Measurements from ENCODE around the gene RAI1.

The RAI1 gene

GRCh38 chr17:17698371-17698770 lies 17.1 kb downstream of the RAI1 start:
- DNase-seq, result no peak

DNA sequence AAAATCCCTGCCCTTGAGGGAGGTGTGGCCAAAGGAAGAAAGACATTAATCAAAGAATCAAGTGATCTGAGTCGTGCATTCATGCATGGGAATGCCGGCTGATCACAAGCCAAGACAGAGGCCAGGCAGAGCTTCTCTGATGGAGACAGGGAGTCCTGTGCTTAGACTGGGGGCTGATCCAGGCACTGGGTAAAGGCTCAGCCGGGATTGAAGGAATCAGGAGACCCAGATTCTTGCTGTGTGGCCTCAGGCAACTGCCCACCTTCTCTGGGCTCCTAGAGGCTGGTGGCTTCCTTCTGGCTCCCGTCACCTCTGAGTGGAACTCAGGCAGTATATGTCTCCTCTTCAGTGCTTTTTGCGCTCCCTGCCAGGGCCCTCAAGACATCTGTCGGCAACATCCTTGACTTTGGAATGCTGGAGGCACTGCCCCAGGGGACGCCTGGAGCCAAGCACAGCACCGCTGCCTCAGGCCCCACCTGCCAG lies 17.7 kb downstream of the RAI1 start:
- peak; percentile 52 for DNase-seq

- no peak for DNase-seq
Measured at GRCh38 chr17:17699491-17699890, 18.2 kb downstream of the RAI1 start.

GRCh38 chr17:17700251-17700969 lies 19.2 kb downstream of the RAI1 start:
- DNase-seq, result peak; percentile 69

- DNase-seq, result no peak
Measured at GRCh38 chr17:17701112-17701511, 19.9 kb downstream of the RAI1 start.

DNA sequence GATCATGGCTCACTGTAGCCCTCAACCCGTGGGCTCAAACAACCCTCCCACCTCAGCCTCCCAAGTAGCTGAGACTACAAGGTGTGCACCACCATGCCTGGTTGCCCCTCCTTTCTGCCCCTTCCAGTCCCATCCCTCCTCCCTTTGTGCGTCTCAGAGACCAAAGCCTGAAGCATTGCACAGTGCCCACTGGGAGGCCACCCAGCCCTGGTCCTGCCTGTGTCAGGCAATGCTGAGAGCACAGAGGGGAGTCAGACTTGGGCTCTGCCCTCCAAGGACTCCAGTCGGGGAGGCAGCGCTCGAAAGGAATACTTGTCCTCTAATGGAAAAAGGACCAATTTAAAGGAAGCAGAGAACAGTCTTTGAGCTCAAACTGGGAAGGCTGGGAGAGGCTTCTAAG lies 20.4 kb downstream of the RAI1 start:
- no peak for DNase-seq

DNA sequence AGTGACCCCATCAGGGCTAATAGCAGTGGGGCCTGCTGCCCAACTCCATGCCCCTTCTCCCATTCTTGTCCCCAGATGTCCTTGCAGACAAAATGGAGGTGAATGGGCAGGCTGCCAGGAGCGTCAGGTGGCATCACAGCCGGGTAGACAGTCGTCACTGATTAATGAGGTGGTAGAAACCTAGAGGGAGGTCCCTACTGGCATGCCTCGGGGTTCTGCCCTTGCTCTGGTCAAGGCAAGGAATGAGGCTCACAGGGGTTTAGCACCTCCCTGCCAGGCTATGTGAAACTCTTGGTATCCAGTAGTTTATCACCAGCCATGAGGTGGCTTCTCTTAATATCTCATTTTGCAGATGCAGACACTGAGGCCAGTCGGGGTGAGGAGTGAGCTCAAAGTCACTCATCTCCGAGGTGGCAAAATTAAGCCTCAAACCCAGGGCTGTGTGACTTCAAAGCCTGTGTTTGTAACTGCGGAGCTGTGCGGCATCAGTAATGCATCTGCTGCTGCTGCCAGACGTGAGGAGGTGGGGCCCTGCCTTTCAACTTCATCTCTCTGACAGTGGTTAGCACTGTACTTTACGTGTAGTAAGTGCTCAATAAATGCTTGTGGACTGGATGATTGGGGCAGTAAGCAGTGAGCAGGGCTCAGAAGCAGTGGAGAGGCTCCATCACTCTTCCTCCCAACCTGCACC lies 21.3 kb downstream of the RAI1 start:
- DNase-seq, result no peak

- no peak for DNase-seq
Measured at GRCh38 chr17:17703140-17703919, 22.1 kb downstream of the RAI1 start.

GRCh38 chr17:17704931-17705330 lies 23.7 kb downstream of the RAI1 start:
- no peak for DNase-seq

GRCh38 chr17:17706140-17707060 lies 25.1 kb downstream of the RAI1 start:
- DNase-seq, result no peak

GRCh38 chr17:17708295-17708694 lies 27.0 kb downstream of the RAI1 start:
- no peak for DNase-seq

DNA sequence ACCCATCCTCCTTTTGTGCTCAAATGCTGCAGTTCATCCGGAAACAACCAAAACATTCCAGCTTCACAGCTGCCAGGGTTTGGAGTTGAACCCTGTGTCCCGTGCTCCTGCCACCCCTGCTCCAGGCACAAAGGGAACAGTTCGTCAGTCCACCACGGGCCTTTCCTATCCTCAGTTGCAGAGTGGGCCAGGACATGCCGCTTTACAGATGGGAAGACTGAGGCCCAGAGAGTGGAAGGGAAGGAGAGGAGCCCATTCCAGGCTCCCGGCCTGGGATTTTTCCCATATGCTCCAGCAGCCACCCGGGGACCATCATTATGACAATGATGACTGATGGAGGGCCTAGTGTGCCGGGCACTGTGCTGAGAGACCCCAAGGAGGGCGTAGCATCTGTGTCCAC lies 27.6 kb downstream of the RAI1 start:
- DNase-seq, result no peak

- no peak for DNase-seq
Measured at GRCh38 chr17:17709815-17710321, 28.6 kb downstream of the RAI1 start.

- DNase-seq, result no peak
Measured at GRCh38 chr17:17710355-17710727, 29.1 kb downstream of the RAI1 start.

DNA sequence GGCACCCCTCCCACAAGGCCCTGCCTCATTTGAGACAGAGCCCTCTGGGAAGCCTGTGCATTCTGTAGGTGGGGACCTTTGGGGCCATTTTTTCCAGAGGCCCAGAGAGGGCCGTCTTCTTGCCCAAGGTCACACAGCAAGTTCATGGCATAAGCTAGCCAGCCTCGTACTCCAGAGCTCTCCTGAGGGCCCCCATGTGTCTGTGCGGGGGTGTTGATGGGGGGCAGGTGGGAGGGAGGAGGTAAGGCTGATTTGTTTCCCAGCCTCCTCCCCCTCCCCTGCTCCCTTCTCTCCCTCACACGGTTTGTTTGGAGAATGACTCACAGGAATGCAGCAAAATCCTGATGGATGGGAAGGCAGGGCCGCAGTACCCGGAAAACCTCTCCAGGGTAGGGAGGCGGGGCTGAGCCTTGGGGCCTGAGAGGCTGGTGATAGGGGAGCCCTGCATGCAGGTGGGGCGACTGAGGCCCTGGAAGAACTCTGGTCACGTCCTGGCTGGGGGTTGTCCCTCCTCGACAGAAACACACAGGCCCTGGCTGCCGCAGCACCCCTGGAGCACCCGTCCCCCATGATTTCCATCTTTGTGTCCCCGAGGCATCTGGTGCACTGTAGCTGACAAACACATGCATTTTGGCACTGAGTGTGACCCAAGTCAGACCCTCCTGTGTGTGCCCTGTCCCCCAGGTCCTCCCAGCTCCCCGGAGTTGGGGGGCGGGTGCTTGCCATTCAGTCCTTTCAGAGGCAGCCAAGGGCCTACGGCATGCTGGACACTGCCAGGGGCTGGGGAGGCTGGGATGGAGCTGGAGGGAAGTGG lies 29.7 kb downstream of the RAI1 start:
- DNase-seq, result peak; percentile 59

DNA sequence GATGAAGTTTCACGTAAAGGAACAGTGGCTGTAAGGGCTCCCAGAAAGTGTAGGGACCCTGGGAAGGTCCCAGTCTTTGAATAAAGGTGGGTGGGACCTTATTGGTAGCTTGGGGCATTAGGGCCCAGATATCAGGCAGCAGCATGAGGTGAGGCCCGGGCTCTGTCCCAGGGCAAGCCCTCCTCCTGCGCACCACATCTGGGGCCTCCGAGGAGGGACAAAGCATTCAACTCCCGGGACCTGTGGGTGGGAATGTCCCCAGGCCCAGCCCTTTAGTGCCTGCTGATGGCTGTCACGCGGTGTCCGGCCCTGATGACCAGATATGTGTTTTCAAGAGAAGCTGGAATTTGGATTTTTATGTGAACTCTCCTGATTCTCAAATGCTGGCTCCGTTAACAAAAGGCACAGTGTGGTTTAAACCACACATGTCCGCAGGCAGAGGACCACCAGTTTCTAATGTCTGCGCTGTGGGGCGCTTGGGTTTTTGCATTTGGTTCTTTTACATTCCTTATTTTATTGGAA lies 30.4 kb downstream of the RAI1 start:
- DNase-seq, result no peak

DNA sequence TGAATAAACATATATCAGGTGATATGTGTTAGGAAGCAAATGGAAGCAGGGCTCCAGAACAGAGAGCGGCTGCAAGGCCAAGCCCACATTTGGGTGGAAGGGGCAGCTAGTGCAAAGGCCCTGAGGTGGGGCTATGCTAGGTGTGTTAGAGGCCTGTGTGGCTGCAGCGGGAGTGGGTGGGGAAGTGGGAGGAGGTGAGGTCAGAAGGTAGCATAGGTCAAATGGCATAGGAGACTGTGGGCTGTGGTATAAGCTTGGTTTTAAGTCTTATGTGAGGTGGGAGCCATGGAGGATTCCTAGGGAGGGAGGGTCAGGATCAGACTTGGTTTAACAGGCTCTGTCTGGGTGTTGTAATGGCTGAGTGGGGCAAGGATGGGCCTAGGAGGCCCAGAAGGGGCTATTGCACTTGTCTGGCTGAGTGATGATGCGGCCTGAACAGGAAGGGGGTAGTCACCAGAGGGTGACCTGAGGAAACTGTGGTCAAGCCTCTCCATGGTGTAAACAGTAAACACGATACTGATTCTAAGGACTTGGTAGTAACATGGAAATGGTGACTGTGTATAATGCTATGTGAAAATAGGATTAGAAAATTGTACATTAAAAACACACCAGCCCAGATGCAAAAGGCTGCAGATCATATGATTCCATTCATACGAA lies 31.1 kb downstream of the RAI1 start:
- DNase-seq, result no peak

DNA sequence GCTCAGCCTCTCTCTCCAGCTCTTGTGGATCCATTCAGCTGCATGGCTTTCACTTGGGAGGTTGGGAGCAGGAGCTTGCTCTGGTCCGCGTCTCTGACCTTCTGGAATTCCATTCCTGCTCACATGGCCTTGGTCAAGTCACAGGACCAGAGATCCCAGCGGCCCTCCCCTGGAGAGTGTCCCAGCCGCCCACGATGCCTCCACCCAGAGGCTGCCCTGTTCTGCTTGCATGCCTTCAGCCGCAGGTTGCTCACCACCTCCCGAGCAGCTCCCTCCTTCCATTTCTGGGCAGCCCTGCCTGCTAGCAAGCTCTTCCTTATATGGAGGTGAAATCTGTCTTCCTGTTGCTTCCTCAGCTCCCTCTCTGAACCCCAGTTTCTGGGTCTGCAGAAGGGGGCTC lies 32.6 kb downstream of the RAI1 start:
- no peak for DNase-seq

DNA sequence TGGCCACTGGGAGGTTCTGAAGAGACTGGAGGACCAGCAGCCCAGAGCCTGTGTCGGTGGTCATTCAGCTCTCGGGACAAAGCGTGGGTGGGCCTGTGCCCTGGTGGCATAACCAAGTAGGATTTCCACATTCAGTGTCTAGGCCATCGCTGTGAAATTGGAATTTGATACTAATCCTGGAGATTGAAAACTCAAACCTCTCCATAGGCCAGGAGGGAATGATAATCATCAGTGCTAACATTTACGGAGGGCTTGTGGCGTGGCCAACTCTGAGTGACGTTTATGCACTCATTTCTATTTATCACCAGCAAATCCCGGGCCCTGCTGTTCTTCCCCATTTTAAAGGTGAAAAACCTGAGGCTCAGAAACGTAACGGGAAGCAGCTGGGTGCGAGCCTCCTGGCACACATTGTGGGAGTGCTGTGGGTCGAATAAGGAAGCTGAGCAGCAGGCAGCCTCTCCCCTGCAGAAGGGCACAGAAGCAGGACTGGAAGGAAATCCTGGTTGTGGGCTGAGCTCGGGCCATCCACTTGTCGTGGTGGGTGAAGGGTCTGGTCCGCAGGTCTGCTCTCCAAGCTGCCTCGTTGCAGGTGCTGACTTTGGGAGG lies 33.1 kb downstream of the RAI1 start:
- DNase-seq, result no peak

DNA sequence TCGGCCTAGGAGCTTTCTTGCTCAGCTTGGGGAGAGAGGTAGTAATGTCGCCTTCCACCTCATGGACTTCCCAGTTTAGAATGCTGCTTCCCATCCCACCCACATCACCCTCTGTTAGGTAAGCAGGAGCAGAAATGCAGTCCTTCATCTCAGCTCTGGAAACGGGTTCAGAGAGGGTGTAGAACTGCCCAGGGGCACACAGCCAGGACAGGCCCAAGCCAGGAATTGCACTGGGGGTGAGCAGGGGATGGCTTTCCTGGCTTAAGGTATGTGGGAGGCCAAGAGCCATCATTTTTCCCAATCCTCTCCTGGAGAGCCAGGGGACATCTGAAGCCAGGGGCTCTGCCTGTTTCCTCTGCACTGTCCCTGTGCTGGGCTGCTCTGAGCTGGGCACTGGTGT lies 33.6 kb downstream of the RAI1 start:
- DNase-seq, result no peak

Measured in right kidney (tissue), 1 donor.